NCI-H82 treated with DMSO at 0.1 percent for 48 hours (cell line): ENCODE data around the gene ANXA9.

Experiments
- DNase-seq: peaks from one replicate; lab custom pipeline; 2025; ENCODE audit not compliant: unreplicated experiment; lab: John Stamatoyannopoulos, UW

The ANXA9 gene

GRCh38 chr1:151003180-151003579, 21.1 kb downstream of the ANXA9 start:
- no peak for DNase-seq

DNA sequence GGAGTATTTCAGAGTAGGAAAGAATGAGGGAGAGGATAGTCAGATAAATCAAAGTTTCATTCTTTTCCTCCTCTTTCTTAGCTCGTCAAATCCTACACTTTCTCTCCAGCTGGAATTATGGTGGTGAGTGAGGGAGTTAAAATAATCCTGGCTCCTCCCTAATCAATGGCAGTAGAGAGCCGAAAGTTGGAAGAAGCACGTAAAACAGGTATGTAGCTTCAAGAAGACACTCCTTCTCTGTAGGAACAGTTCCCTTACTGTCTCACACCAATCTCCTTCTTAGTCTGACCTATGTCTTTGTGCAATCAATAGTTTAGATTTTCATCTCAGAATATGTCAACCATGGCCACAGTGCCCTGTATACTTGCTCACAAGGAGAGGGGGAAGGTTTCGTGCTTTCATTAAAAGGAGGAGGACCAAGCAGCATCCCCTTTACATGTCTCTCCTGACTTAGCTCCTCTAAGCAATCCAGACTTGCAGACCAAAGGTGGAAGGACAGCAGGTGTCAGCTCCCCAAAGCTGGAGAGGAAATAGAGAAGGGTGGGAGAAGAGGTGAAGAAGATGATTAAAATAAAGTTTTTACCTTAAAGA, 23.7 kb downstream of the ANXA9 start:
- no peak for DNase-seq

DNA sequence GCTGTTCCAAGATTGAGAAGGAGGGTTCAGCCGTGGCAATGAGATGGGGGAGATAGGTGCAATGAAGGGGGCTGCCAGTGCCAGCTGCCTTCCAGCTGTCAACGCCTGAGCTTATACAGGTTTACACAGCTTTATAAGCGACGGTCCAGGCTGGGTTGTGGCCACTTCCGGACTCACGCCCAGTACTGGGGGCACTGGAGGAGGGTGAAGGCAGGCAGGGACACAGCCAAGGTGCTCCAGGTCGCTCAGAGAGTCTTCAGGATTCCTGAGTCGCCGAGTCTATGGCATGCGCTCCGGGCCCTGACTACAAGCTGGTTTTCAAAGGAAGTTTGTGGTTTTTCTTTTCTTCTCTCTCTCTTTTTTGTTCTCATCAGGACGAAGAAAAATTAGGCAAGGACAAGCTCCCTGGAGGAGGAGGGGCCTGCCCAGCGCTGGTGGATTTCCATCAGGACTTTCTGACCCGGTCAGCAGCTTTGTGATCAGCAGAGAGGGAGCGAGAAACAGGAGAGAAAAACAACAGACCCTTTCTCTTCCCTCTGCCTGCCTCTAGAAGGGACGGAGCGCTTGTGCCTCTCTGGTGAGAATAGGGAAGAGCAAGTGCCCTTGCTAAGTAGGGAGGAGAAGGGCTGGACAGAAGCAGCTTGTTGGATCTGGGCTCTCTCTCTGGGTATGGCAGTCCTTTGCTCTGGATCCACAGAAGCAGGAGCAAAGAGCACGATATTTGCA, 24.4 kb downstream of the ANXA9 start, which contains the start of gene MINDY1:
Gene MINDY1 (minus strand): TSS at position 576 of the 726 bp plus-strand sequence. CDS start 4,285 bp downstream, outside the sequence.
- peak; percentile 83 for DNase-seq

GRCh38 chr1:151007853-151008243, 25.8 kb downstream of the ANXA9 start:
- DNase-seq, result no peak

GRCh38 chr1:151008244-151009205, 26.4 kb downstream of the ANXA9 start, which contains the start of gene PRUNE1:
Gene PRUNE1, plus strand, starts transcription at chr1:151008449. Its CDS starts 184 bp downstream, at chr1:151008633.
- DNase-seq, result peak; percentile 91

DNA sequence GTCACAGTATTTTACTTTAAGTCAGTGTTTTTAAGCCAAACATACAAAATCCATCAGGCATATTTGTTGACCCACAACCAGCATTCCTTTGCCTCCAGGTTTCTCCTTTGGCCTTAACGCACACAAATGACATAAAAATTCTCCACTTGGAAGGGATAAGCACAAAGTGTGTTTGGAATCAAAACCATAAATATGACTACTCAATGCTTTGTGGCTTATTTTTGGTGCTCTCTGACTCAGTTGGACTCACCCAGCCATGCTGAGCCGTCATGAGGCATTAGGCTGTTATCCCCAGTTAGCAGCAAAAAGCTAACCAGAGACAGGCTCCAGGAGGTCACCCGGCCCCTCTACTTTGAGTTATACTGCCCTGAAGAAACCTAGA, 27.1 kb downstream of the ANXA9 start:
- no peak for DNase-seq

DNA sequence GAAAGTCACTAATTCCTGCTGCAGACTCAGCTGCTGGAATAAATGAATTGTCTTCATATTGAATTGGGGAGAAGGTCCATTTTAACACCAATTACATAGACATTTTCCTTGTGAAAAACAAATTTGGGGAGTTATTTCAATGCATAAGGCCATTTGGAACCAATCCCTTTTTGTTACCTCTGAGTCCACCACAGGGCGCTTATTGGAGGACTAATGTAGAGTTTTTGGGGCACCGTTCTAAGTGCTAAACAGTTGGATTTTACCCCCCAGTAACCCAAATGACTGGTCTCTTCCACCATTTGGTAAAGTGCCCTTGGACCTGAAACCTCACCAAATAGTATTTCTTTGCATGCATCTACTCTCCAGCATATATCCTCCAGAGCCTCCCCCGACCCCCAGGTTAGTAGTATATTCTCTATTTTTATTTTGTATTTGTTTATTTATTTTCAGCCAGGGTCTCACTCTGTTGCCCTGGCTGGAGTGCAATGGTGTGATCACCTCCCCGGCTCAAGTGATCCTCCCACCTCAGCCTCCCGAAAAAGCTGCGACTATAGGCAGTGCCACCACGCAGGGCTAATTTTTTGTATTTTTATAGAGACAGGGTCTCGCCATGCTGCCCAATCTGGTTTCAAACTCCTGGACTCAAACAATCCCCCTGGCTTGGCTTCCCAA, 27.7 kb downstream of the ANXA9 start:
- no peak for DNase-seq

GRCh38 chr1:151010346-151010726, 28.2 kb downstream of the ANXA9 start:
- DNase-seq, result no peak

DNA sequence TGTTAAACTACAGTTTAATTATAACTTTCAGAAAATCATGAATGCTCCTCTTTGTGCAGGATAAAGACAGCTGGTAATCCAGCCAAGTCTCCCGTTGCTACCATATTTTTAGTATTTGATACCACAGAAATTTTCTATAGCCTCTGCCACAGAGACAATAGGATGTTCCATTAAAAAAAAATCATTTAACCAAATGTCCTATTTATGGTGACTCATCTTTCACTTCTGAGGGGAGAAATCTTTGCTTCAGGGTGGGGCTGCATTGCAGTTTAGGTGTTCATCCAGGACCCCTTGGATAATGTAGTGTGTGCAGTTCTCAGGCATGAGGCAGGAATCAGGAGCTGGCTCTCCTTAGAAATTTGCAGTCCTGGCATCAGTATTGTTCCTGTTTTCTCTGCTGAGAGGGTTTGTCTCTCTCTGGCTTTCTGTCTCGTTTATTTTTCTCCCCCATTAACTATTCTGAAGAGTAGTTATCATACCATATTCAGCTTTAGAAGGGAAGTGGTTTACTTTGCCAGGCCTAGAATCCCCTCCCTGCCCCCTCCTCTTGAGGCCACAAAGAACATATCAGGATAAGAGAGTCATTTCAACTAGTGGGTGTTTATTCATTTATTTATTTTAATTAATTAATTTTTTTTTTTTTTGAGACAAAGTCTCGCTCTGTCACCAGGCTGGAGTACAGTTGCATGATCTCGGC, 29.2 kb downstream of the ANXA9 start:
- no peak for DNase-seq

DNA sequence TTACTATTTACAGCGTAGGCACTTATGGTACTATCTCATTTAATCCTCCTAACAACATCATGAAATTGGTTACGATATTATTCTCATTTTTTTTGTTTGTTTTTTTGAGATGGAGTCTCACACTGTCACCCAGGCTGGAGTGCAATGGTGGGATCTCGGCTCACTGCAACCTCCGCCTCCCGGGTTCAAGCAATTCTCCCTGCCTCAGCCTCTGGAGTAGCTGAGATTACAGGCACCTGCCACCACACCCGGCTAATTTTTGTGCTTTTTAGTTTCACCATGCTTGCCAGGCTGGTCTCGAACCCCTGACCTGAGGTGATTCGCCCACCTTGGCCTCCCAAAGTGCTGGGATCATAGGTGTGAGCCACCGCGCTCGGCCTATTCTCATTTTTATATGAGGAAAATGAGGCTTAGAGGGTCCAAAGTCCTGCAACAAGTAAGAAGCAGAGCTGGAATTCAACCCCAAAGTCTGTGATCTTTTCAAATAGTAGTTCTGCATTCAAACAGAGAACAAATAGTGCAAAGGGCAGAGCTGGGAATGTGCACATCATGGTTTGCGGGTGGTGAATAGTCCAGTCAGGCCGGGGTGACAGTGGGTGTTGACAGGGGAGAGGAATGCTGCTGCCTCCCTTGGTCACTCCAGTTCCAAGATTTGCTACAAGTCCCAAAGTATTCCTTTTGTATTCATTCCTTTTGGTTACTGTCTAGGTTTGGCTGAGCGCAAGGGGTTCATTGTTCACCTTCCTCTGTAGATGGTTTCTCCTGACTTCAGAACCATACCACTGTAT, 30.8 kb downstream of the ANXA9 start:
- DNase-seq, result no peak

DNA sequence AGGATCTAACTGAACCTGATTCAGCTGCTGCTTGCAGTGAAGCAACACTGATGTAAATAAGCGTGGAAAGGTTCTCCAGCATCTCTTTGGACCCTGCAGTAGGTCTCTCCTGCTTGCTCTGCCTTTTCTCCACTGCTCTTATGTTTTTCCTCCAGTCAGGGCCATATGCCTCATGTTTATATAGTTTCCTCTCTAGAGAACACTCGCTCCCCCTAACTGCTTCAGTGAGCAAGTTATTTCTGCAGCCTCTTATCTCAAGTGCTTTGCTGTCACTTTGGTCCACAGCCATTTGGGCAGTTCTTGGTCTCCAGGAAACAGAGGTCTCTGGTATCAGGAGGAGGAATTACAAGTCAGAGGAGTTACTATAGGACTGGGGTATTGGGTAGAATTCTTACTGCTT, 31.4 kb downstream of the ANXA9 start:
- no peak for DNase-seq

GRCh38 chr1:151024540-151025146, 42.6 kb downstream of the ANXA9 start:
- DNase-seq, result peak; percentile 31

- DNase-seq, result no peak
Observed at GRCh38 chr1:151026460-151026859, 44.4 kb downstream of the ANXA9 start.

DNA sequence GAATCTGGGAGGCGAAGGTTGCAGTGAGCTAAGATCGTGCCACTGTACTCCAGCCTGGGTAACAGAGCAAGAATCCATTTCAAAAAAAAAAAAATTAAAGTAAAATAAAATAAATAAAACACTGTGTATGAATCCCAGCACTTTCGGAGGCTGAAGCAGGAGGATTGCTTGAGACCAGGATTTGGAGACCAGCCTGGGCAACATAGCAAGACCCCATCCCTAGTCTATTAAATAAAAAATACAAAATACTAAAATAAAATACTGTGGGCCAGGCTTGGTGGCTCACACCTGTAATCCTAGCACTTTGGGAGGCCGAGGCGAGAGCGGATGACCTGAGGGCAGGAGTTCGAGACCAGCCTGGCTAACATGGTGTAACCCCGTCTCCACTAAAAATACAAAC, 50.1 kb downstream of the ANXA9 start:
- DNase-seq, result no peak

DNA sequence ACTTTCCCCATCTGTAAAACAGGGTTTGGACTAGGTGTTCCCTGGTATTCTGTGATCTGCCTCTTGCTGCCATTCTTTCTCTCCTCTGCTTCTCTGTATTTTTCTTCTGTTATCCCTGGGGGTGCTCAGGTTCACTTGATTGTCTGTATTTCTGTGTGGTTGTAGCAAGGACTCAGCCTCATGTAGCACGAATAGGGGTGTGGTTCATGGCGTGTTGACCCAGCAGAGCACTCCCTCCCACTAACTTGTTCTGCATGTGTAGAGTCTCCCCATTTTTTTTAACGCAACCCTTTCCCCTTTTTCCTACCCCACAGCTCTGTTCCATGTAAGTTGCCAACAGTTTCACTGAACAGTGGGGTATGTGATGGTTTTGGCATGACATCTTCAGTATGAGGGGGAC, 53.1 kb downstream of the ANXA9 start:
- DNase-seq, result no peak

DNA sequence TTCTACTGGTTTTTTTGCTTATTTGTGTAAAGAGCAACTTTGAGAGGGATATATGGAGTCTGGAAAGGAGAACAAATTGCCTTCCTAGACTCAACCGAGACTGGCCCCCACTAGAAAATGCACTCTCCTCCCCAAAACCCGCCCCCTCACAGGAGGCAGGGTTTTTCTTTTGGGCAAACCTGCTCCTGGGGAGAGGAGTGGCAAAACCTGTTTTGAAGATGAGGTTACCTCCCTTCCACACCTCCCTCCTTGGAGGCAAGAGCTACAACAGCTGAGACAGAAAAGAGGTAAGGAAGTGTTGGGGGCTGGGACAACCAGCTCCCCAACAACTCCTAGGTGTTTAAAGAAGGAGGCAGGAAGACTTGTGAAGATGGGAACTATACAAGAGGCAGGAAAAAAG, 54.3 kb downstream of the ANXA9 start, which contains the start of gene BNIPL:
Gene BNIPL (plus strand): TSS at position 231 of the 400 bp plus-strand sequence. CDS start 140 bp downstream, at position 371.
- no peak for DNase-seq

DNA sequence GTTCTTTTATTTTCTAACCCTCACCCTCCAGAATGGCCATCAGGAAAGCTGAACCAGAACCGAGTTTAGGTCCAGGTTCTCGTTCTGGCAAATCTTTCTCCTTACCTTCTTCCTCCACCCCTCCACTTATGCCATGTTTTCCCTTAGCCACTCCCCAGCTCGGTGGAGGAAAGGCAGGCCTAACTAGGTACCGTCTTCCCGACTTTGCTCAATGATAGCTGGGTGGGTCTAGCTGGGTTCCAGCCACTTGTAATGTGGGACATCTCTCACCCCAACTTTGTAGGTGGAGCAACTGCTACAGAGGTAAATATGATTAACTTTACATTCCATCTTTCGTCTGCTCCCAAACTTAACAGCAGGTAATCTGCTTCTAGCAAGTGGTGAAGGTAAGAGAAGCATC, 54.9 kb downstream of the ANXA9 start:
- no peak for DNase-seq

- DNase-seq, result no peak
Observed at GRCh38 chr1:151039521-151039920, 57.4 kb downstream of the ANXA9 start.

DNA sequence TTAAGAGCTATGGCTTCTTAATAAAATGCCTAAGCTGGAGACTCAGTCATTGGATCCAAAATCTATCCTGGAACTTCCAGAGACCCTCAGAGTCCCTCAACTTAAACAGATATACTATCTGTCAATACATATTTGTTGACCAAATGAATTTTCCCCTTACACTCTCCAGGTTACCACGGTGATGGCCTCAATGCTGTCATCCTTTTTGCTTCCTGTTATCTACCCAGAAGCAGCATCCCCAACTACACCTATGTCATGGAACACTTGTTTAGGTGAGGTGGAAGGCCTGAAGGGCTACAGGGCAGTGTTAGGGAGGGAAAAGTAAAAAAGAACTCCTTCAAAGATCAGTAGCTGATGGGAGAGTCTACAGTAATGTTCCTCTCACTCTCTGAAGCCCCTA, 61.1 kb downstream of the ANXA9 start:
- DNase-seq, result no peak
